Karpas-422 (cell line): Measurements from ENCODE around the gene ADPRM. TPM values are rescaled to one million over a fixed set of nuclear protein-coding genes. Genes with fewer than 3 reads are reported as not detected.

Experiments used
- DNase-seq: peaks from one replicate; pipeline ENCODE4 v3.0.0-alpha.2; 2015
- H2AFZ ChIP-seq: fragments of 200-600 bp; sonication (generic); 2 replicates; pipeline ENCODE4 v1.6.1; 2014; ENCODE audit warnings: antibody characterized with exemption, low read length, mixed read lengths
- H3K27ac ChIP-seq: fragments of 200-600 bp; sonication (generic); 2 replicates; pipeline ENCODE4 v1.5.1; 2014; ENCODE audit warnings: mild to moderate bottlenecking, low read length, moderate library complexity
- H3K27me3 ChIP-seq: fragments of 200-600 bp; sonication (generic); 2 replicates; pipeline ENCODE4 v1.6.1; 2014; ENCODE audit warnings: low read length, mixed read lengths
- H3K36me3 ChIP-seq: fragments of 200-600 bp; sonication (generic); 2 replicates; pipeline ENCODE4 v1.6.1; 2014; ENCODE audit warnings: low read length, mixed read lengths; ENCODE audit not compliant: insufficient read depth
- H3K4me1 ChIP-seq: fragments of 200-600 bp; sonication (generic); 2 replicates; pipeline ENCODE4 v1.6.1; 2014; ENCODE audit warnings: mild to moderate bottlenecking, low read length, mixed read lengths
- H3K4me2 ChIP-seq: fragments of 200-600 bp; sonication (generic); 2 replicates; pipeline ENCODE4 v1.6.1; 2014; ENCODE audit warnings: low read length, low read depth, mild to moderate bottlenecking; ENCODE audit not compliant: poor library complexity, severe bottlenecking
- H3K4me3 ChIP-seq: fragments of 200-600 bp; sonication (generic); 2 replicates; pipeline ENCODE4 v1.5.1; 2014; ENCODE audit warnings: mild to moderate bottlenecking, antibody characterized with exemption, low read length, mixed read lengths
- H3K79me2 ChIP-seq: fragments of 200-600 bp; sonication (generic); 2 replicates; pipeline ENCODE4 v1.6.1; 2014; ENCODE audit warnings: mild to moderate bottlenecking, low read length, mixed read lengths
- H3K9ac ChIP-seq: fragments of 200-600 bp; sonication (generic); 2 replicates; pipeline ENCODE4 v1.6.0; 2014; ENCODE audit warnings: low read length
- H3K9me2 ChIP-seq: fragments of 200-600 bp; sonication (generic), shearing (Covaris generic); replicated peaks from 2 replicates; pipeline ENCODE4 v1.6.0; 2014; ENCODE audit warnings: mild to moderate bottlenecking, low read length, moderate library complexity; ENCODE audit not compliant: insufficient read depth
- H3K9me3 ChIP-seq: fragments of 300-700, 200-600 bp; sonication (generic); 2 replicates; pipeline ENCODE4 v1.6.1; 2014; ENCODE audit warnings: low read length, mixed read lengths
- H4K20me1 ChIP-seq: fragments of 200-600 bp; sonication (generic); 2 replicates; pipeline ENCODE4 v1.6.1; 2014; ENCODE audit warnings: mild to moderate bottlenecking, antibody characterized with exemption, low read length, low read depth; ENCODE audit not compliant: insufficient read depth
- total RNA-seq: library from RNA; depleted of rRNA; stranded (reverse); fragments of >200 nt; shearing (Covaris generic); gene quantifications from 2 replicates; pipeline ENCODE4 v1.2.3, GENCODE V29; 2014; ENCODE audit warnings: low replicate concordance

Gene ADPRM
- total RNA-seq, 1 experiment from 2014 or later, result 7.8 TPM

GRCh38 chr17:10713318-10713717 lies 15.9 kb downstream of the ADPRM start:
- Histone ChIP-seq H3K27me3 (no peaks in the 10 kb centered on the region), H4K20me1 (no peaks in the 10 kb centered on the region), H3K9me3 (no peaks in the 10 kb centered on the region), H3K9me2 (no peaks in the 10 kb centered on the region), H3K4me2 (no peak overlapping the region), H3K27ac (no peak overlapping the region), H2AFZ (no peak overlapping the region), H3K9ac (no peak overlapping the region), H3K79me2 (no peaks in the 10 kb centered on the region), H3K4me1 (no peaks in the 10 kb centered on the region), H3K36me3 (0 out of 2 replicates have a peak, but pooled peaks cover 6% of the 10 kb centered on the region), H3K4me3 (no peak overlapping the region)
- no peak for DNase-seq

- no peak overlapping the region for H3K4me2 ChIP-seq
- no peak for DNase-seq
- no peaks in the 10 kb centered on the region for H3K79me2 ChIP-seq
- 0 out of 2 replicates have a peak, but pooled peaks cover 4% of the 10 kb centered on the region for H3K36me3 ChIP-seq
- H3K4me1 ChIP-seq, result no peaks in the 10 kb centered on the region
- no peak overlapping the region for H2AFZ ChIP-seq
- H3K27ac ChIP-seq, result no peak overlapping the region
- H3K27me3 ChIP-seq, result no peaks in the 10 kb centered on the region
- no peak overlapping the region for H3K4me3 ChIP-seq
- no peaks in the 10 kb centered on the region for H3K9me3 ChIP-seq
- H3K9ac ChIP-seq, result no peak overlapping the region
- H3K9me2 ChIP-seq, result no peaks in the 10 kb centered on the region
- H4K20me1 ChIP-seq, result no peaks in the 10 kb centered on the region
Observed at GRCh38 chr17:10716218-10716617, 18.8 kb downstream of the ADPRM start.

- no peaks in the 10 kb centered on the region for H3K9me2 ChIP-seq
- DNase-seq, result no peak
- H3K9ac ChIP-seq, result no peak overlapping the region
- H2AFZ ChIP-seq, result no peak overlapping the region
- no peaks in the 10 kb centered on the region for H3K36me3 ChIP-seq
- H3K27ac ChIP-seq, result no peak overlapping the region
- H3K9me3 ChIP-seq, result no peaks in the 10 kb centered on the region
- no peak overlapping the region for H3K4me3 ChIP-seq
- H3K79me2 ChIP-seq, result no peaks in the 10 kb centered on the region
- no peaks in the 10 kb centered on the region for H3K27me3 ChIP-seq
- no peaks in the 10 kb centered on the region for H4K20me1 ChIP-seq
- H3K4me2 ChIP-seq, result no peak overlapping the region
- H3K4me1 ChIP-seq, result no peaks in the 10 kb centered on the region
Observed at GRCh38 chr17:10718547-10718946, 21.2 kb downstream of the ADPRM start.

GRCh38 chr17:10724546-10725195 lies 27.3 kb downstream of the ADPRM start:
- no peaks in the 10 kb centered on the region for H3K9me2 ChIP-seq
- no peaks in the 10 kb centered on the region for H3K9me3 ChIP-seq
- DNase-seq, result no peak
- no peaks in the 10 kb centered on the region for H4K20me1 ChIP-seq
- no peak overlapping the region for H3K4me3 ChIP-seq
- no peaks in the 10 kb centered on the region for H3K36me3 ChIP-seq
- H3K9ac ChIP-seq, result no peak overlapping the region
- 0 out of 2 replicates have a peak, but pooled peaks cover 3% of the 10 kb centered on the region for H3K4me1 ChIP-seq
- H2AFZ ChIP-seq, result no peak overlapping the region
- no peaks in the 10 kb centered on the region for H3K79me2 ChIP-seq
- no peaks in the 10 kb centered on the region for H3K27me3 ChIP-seq
- no peak overlapping the region for H3K27ac ChIP-seq
- H3K4me2 ChIP-seq, result no peak overlapping the region

- DNase-seq, result no peak
- H3K4me3 ChIP-seq, result no peak overlapping the region
- H3K4me1 ChIP-seq, result 0 out of 2 replicates have a peak, but pooled peaks cover 3% of the 10 kb centered on the region
- H2AFZ ChIP-seq, result no peak overlapping the region
- no peaks in the 10 kb centered on the region for H3K36me3 ChIP-seq
- H3K9me2 ChIP-seq, result no peaks in the 10 kb centered on the region
- H3K27me3 ChIP-seq, result no peaks in the 10 kb centered on the region
- H3K9ac ChIP-seq, result no peak overlapping the region
- no peak overlapping the region for H3K4me2 ChIP-seq
- H4K20me1 ChIP-seq, result no peaks in the 10 kb centered on the region
- no peaks in the 10 kb centered on the region for H3K79me2 ChIP-seq
- H3K27ac ChIP-seq, result no peak overlapping the region
- H3K9me3 ChIP-seq, result no peaks in the 10 kb centered on the region
Observed at GRCh38 chr17:10725262-10725661, 27.9 kb downstream of the ADPRM start.

- H3K36me3 ChIP-seq, result no peaks in the 10 kb centered on the region
- 0 out of 2 replicates have a peak, but pooled peaks cover 3% of the 10 kb centered on the region for H3K4me1 ChIP-seq
- no peak overlapping the region for H2AFZ ChIP-seq
- no peak overlapping the region for H3K4me2 ChIP-seq
- no peaks in the 10 kb centered on the region for H3K79me2 ChIP-seq
- H3K27ac ChIP-seq, result no peak overlapping the region
- DNase-seq, result no peak
- no peaks in the 10 kb centered on the region for H3K27me3 ChIP-seq
- H3K9me2 ChIP-seq, result no peaks in the 10 kb centered on the region
- H3K9ac ChIP-seq, result no peak overlapping the region
- no peaks in the 10 kb centered on the region for H4K20me1 ChIP-seq
- H3K9me3 ChIP-seq, result no peaks in the 10 kb centered on the region
- H3K4me3 ChIP-seq, result no peak overlapping the region
Observed at GRCh38 chr17:10726196-10726595, 28.8 kb downstream of the ADPRM start.

GRCh38 chr17:10727192-10727591 lies 29.8 kb downstream of the ADPRM start:
- H3K27ac ChIP-seq, result no peak overlapping the region
- H4K20me1 ChIP-seq, result no peaks in the 10 kb centered on the region
- H3K79me2 ChIP-seq, result no peaks in the 10 kb centered on the region
- no peaks in the 10 kb centered on the region for H3K27me3 ChIP-seq
- H3K9me3 ChIP-seq, result no peaks in the 10 kb centered on the region
- no peak overlapping the region for H3K4me2 ChIP-seq
- H3K9me2 ChIP-seq, result no peaks in the 10 kb centered on the region
- 0 out of 2 replicates have a peak, but pooled peaks cover 3% of the 10 kb centered on the region for H3K4me1 ChIP-seq
- no peak overlapping the region for H3K4me3 ChIP-seq
- H3K9ac ChIP-seq, result no peak overlapping the region
- no peak for DNase-seq
- no peaks in the 10 kb centered on the region for H3K36me3 ChIP-seq
- no peak overlapping the region for H2AFZ ChIP-seq

- H3K27me3 ChIP-seq, result no peaks in the 10 kb centered on the region
- H4K20me1 ChIP-seq, result no peaks in the 10 kb centered on the region
- H3K4me2 ChIP-seq, result no peak overlapping the region
- no peaks in the 10 kb centered on the region for H3K36me3 ChIP-seq
- DNase-seq, result no peak
- H3K79me2 ChIP-seq, result no peaks in the 10 kb centered on the region
- no peak overlapping the region for H2AFZ ChIP-seq
- H3K4me1 ChIP-seq, result peaks cover 12% of the 10 kb centered on the region
- no peaks in the 10 kb centered on the region for H3K9me2 ChIP-seq
- no peak overlapping the region for H3K9ac ChIP-seq
- no peak overlapping the region for H3K4me3 ChIP-seq
- no peak overlapping the region for H3K27ac ChIP-seq
- H3K9me3 ChIP-seq, result no peaks in the 10 kb centered on the region
Observed at GRCh38 chr17:10728331-10728892, 31.0 kb downstream of the ADPRM start.
